DMS53 (cell line): ENCODE data around the gene CCNK.

Source experiments
- DNase-seq: peaks from one replicate; lab custom pipeline; 2025; lab: John Stamatoyannopoulos, UW

Gene CCNK

DNA sequence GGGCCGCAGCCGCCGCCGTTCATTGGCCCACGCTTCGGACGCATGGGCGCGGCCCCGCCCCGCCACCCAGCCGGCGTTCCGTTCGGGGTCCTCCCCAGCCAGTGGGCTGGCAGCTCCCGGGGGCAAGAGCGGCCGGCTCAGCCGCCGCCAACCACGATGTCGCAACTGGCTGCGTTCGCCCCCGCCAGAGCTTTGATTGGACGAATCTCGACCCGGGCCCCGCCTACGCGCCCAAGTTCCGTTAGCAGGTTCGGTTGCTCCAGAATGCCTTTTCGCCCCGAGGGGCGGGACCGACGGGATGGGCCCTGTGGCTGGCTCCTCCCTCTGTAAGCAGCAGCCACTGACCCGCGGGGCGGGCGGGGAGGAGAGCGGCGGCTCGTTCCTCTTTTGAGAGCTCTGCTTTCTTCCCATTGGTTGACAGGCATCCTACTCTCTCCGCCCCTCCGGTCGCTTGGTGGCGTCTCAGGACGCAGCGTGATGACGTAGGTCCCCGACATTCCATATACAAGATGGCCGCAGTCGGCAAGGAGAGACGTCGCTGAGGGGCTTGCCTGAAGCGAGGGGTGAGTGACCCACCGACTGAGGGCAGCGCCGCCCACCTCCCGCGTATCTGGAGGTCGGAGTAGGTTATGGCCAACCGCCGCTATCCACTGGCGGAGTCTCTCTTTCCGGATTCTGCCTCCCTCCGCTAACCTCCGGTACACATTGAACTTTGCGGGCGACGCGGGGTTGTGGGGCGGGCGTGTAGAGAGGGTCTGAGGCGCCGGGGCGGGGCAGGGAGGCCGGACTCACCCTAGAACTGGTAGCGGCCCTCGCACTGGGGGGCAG, at the start of gene CCNK:
TSS of gene CCNK (plus strand) at position 493 of the 828 bp plus-strand sequence. CDS start 11,269 bp downstream, outside the sequence.
- peak; percentile 99 for DNase-seq

DNA sequence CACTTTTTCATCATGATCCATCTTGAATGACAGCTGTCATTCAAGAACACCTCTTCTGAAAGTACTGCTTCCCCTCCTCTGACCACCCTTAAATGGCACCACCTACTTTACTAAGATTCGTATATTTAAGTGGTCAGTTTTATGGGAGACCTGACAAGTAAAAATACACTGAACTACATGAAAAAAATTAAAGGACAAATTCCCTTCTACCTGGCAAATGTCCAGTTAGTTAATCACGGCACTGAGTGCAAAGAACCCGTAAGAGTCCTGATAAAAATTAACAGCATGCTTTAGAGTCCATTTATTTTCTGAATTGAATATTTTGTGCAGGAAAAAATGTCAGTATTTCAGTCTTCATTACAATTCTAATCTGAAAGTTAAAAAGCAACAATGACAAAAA, 49.2 kb upstream of the CCNK start:
- no peak for DNase-seq

DNA sequence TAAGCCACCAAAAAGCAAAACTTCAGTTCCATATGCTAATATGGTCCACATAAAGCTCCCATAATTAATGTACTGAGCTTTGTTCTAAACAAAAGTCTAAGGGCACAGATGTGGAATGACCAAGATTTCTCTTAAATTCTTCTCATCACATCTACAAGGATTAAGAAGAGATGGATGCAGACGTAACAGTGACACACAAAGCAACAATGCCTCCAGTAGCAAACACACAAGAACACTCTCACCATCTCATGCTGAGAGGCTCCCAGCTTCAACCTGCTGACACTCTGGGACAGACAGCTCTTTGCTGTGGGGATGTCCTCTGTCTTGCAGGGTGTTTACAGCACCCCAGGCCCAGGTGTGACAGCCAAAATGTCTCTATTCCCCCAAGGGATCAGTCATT, 48.7 kb upstream of the CCNK start:
- DNase-seq, result no peak

GRCh38 chr14:99435327-99435726, 45.9 kb upstream of the CCNK start:
- peak; percentile 8 for DNase-seq

GRCh38 chr14:99436247-99437180, 44.7 kb upstream of the CCNK start:
- peak; percentile 35 for DNase-seq

- DNase-seq, result no peak
These were observed 43.5 kb upstream of the CCNK start for GRCh38 chr14:99437706-99438105.

DNA sequence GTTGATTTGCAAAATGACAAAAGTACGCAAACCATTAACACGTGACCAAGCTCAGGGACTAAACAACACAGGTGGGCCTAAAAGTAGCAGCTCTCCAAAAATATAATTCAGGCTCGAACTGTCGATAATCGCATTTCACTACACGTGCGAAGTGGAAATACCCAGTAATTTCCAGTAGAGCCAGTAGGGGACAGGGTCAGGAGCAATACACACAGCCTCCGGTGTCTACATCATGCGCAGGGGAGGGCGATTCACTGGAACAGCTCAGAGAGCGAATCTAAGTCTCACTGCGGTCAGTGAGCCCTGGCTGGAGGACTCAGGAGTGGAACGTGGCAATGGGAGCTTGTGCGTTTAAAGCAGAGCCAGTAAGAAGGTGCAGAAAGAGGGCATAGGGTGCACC, 40.9 kb upstream of the CCNK start:
- DNase-seq, result no peak

GRCh38 chr14:99441157-99441870, 39.9 kb upstream of the CCNK start:
- DNase-seq, result no peak

- no peak for DNase-seq
These were observed 39.3 kb upstream of the CCNK start for GRCh38 chr14:99441918-99442317.

DNA sequence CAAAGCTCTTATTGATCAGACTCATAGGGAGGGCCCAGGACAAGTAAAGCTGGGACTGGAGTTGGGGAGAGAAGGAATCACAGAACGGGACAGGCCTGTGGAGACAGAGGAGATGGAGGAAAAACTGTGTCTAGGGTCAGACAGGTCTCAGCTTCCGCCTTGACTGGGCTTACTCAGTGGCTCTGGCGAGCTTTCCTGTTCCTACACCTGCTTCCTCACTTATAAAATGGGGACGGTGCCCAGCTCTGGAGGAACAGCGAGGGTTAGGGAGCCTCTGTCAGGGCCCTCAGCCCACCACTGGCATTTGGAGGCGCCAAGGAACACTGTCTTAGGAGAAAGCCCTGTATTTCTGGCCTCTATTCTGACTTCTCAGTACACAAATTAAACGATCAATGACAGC, 35.3 kb upstream of the CCNK start:
- no peak for DNase-seq

DNA sequence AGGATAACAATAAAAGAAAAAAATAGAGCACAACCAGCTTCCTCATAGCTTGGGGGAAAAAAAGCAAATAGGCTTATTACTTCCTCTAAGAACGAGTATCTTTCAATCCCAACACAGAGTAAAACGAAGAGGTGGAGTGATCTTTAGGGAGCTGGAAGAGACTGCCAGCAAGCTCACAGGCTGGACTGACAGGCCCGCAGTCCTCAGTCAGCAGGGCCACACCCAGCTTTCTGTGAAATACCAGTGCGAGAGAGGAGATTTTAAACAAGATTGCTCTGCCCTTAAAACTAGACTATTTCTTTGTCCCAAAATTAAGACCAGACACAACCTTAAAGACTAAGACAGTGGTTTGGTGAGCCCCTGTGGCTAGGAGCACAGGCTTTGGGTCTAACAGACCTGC, 33.5 kb upstream of the CCNK start:
- no peak for DNase-seq

DNA sequence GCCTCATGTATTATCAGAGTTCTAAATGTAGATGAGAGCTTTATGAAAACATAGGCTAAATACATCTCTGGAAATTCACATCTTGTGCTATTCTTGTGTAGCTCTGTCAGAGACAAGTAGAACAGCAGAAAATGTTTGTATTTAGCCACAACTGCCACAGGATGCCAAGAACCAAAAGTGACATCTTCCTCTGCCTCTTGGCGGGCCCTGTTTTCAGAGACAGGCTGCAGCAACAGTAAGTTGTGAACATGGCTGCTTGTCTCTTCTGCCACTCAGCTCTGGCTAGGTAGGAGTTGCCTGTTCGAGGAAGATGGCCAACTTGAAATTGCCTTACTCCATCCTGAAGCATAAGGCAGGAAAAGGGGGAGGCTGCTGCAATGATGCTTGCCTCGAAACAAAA, 30.9 kb upstream of the CCNK start:
- DNase-seq, result no peak

GRCh38 chr14:99451234-99451633, 30.0 kb upstream of the CCNK start:
- no peak for DNase-seq

GRCh38 chr14:99452968-99453367, 28.2 kb upstream of the CCNK start:
- no peak for DNase-seq

- no peak for DNase-seq
These were observed 27.0 kb upstream of the CCNK start for GRCh38 chr14:99454246-99454645.

DNA sequence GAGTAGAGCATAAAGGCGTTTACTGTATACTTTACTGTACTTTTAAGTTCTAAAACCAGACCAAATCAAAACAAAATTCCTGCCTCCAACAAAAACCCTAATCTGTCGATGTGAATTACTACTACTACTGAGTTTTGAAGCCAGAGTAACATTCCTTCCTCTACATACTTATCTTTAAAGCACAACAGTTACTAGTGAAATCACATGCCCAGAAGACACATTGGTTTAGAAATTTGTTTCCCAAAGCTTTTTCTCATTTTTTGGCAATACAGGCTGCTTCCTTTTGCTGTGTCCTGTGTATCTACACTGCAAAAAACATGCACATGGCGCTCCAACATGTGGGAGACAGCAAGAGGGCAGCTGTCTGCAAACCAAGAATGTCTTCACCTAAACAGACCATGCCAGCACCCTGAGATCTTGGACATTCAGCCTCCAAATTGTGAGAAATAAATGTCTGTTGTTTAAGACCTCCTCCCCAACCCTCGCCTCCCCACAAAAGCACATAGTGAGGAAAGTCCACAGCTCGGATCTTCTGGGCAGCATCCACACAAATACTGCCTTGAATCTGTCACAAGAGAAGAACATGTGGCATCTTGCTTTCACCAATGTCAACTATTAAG, 21.6 kb upstream of the CCNK start:
- no peak for DNase-seq

DNA sequence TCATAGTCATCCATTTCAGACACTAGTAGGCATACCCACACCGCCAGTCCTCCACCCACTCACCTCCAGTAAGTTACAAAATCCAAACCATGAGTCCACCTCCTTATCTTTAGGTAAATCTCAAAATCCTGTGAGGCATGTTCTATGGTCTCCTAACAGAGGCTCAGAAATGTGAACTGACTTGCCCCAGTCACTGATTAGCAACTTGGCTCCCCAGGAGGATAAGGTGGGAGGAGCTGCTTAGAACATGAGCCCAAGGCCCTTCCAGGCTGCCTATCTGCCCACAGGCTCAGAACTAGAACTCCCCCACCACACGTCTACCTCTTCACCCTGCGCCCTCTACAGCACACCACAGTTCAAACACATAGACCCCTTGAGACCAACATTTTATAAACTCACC, 20.4 kb upstream of the CCNK start:
- DNase-seq, result no peak

GRCh38 chr14:99461411-99462085, 19.7 kb upstream of the CCNK start:
- DNase-seq, result no peak

- no peak for DNase-seq
These were observed 19.0 kb upstream of the CCNK start for GRCh38 chr14:99462210-99462609.

GRCh38 chr14:99463974-99464373, 17.2 kb upstream of the CCNK start:
- DNase-seq, result no peak

DNA sequence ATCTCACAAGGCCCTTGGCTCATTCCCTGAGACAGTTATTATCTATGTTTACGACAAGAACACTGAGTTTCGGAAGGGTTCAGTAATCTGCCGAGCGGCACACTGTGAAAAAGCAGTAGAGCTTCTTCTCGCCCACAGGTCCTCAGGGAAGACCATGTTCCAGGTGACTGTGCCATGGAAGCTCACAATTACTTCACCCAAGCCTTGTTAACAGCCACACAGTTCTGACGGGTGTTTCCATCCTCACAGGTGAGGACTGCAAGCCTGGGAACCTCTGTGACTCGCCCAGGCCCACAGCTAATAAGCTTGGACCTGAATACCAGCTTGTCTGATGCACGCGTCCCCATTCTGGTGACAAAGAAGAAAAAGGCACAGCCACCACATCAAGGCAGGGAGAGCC, 15.9 kb upstream of the CCNK start:
- DNase-seq, result no peak
